Measurements from ENCODE around the gene DPH2.

The DPH2 gene

GRCh38 chr1:43997295-43997999, 27.6 kb downstream of the DPH2 start:
- TF ChIP-seq EZH2phosphoT487 (IDR thresholded peaks at IDR 0.05; ENCODE audit: borderline replicate concordance) = no peak
- no peak for TF ChIP-seq CTCF (conservative IDR thresholded peaks at IDR 0.05; ENCODE audit: low read length)
- no peaks in the 10 kb centered on the region for H4K20me1 ChIP-seq (ENCODE audit: insufficient read depth, low read length, poor library complexity, severe bottlenecking)
- no peaks in the 10 kb centered on the region for H3K9me2 ChIP-seq (replicated peaks; ENCODE audit: low read depth, low read length)
- H3K4me3 ChIP-seq (ENCODE audit: low read length, poor library complexity, severe bottlenecking) = no peak overlapping the region
- no peaks in the 10 kb centered on the region for H3K79me2 ChIP-seq (ENCODE audit: insufficient read depth, low read length)
- H3K9me3 ChIP-seq (ENCODE audit: insufficient read depth, low read depth, low read length) = no peaks in the 10 kb centered on the region
- H3K36me3 ChIP-seq (ENCODE audit: insufficient read depth, low read length) = no peaks in the 10 kb centered on the region
- peaks cover 4% of the 10 kb centered on the region for H3K4me1 ChIP-seq (ENCODE audit: insufficient read depth, low read length, poor library complexity, severe bottlenecking)
- no peak overlapping the region for H3K4me2 ChIP-seq (ENCODE audit: low read depth, low read length, poor library complexity, severe bottlenecking)
- no peaks in the 10 kb centered on the region for H3F3A ChIP-seq (ENCODE audit: low read depth)
- H2AFZ ChIP-seq (ENCODE audit: low read length) = no peak overlapping the region
- no peaks in the 10 kb centered on the region for H3K27me3 ChIP-seq (ENCODE audit: insufficient read depth, low read length, poor library complexity, severe bottlenecking)
- H3K9ac ChIP-seq (ENCODE audit: low read depth, low read length, poor library complexity, severe bottlenecking) = no peak overlapping the region

- Histone ChIP-seq H3F3A (ENCODE audit: low read depth) (no peaks in the 10 kb centered on the region), H3K4me2 (ENCODE audit: low read depth, low read length, poor library complexity, severe bottlenecking) (no peak overlapping the region), H3K9ac (ENCODE audit: low read depth, low read length, poor library complexity, severe bottlenecking) (no peak overlapping the region), H3K4me3 (ENCODE audit: low read length, poor library complexity, severe bottlenecking) (no peak overlapping the region), H4K20me1 (ENCODE audit: insufficient read depth, low read length, poor library complexity, severe bottlenecking) (no peaks in the 10 kb centered on the region), H3K4me1 (ENCODE audit: insufficient read depth, low read length, poor library complexity, severe bottlenecking) (no peaks in the 10 kb centered on the region), H3K27me3 (ENCODE audit: insufficient read depth, low read length, poor library complexity, severe bottlenecking) (no peaks in the 10 kb centered on the region), H3K79me2 (ENCODE audit: insufficient read depth, low read length) (no peaks in the 10 kb centered on the region), H3K9me3 (ENCODE audit: insufficient read depth, low read depth, low read length) (no peaks in the 10 kb centered on the region), H3K36me3 (ENCODE audit: insufficient read depth, low read length) (no peaks in the 10 kb centered on the region), H3K9me2 (replicated peaks; ENCODE audit: low read depth, low read length) (no peaks in the 10 kb centered on the region), H2AFZ (ENCODE audit: low read length) (no peak overlapping the region)
- TF ChIP-seq CTCF (conservative IDR thresholded peaks at IDR 0.05; ENCODE audit: low read length) (no peak), EZH2phosphoT487 (IDR thresholded peaks at IDR 0.05; ENCODE audit: borderline replicate concordance) (no peak)
Measured at GRCh38 chr1:43998000-43998378, 28.2 kb downstream of the DPH2 start.

GRCh38 chr1:43999455-43999854, 29.6 kb downstream of the DPH2 start:
- H4K20me1 ChIP-seq (ENCODE audit: insufficient read depth, low read length, poor library complexity, severe bottlenecking) = no peaks in the 10 kb centered on the region
- H3K9ac ChIP-seq (ENCODE audit: low read depth, low read length, poor library complexity, severe bottlenecking) = no peak overlapping the region
- no peaks in the 10 kb centered on the region for H3K4me1 ChIP-seq (ENCODE audit: insufficient read depth, low read length, poor library complexity, severe bottlenecking)
- no peaks in the 10 kb centered on the region for H3K9me2 ChIP-seq (replicated peaks; ENCODE audit: low read depth, low read length)
- H3F3A ChIP-seq (ENCODE audit: low read depth) = no peaks in the 10 kb centered on the region
- no peaks in the 10 kb centered on the region for H3K27me3 ChIP-seq (ENCODE audit: insufficient read depth, low read length, poor library complexity, severe bottlenecking)
- TF ChIP-seq CTCF (conservative IDR thresholded peaks at IDR 0.05; ENCODE audit: low read length) (no peak), EZH2phosphoT487 (IDR thresholded peaks at IDR 0.05; ENCODE audit: borderline replicate concordance) (no peak)
- H3K36me3 ChIP-seq (ENCODE audit: insufficient read depth, low read length) = no peaks in the 10 kb centered on the region
- no peak overlapping the region for H3K4me2 ChIP-seq (ENCODE audit: low read depth, low read length, poor library complexity, severe bottlenecking)
- H3K79me2 ChIP-seq (ENCODE audit: insufficient read depth, low read length) = no peaks in the 10 kb centered on the region
- no peak overlapping the region for H2AFZ ChIP-seq (ENCODE audit: low read length)
- no peaks in the 10 kb centered on the region for H3K9me3 ChIP-seq (ENCODE audit: insufficient read depth, low read depth, low read length)
- no peak overlapping the region for H3K4me3 ChIP-seq (ENCODE audit: low read length, poor library complexity, severe bottlenecking)
